Muscle layer of colon (tissue), 2 donors: ENCODE measurements around the gene DEXI.

Experiments used
- H3K27ac ChIP-seq: one replicate; pipeline ENCODE4 v1.7.0; 2013; ENCODE audit warnings: low read depth, mild to moderate bottlenecking, low read length, moderate library complexity
- H3K27me3 ChIP-seq, 2 donors: one replicate each; pipeline ENCODE4 v1.7.0; 2013; ENCODE audit warnings: low read length in 2 of 2, mild to moderate bottlenecking in 2 of 2; ENCODE audit not compliant: insufficient read depth in 2 of 2, control insufficient read depth in 1 of 2
- H3K36me3 ChIP-seq: one replicate; pipeline ENCODE4 v1.7.0; 2013; ENCODE audit warnings: mild to moderate bottlenecking, low read length; ENCODE audit not compliant: insufficient read depth
- H3K4me1 ChIP-seq: one replicate; pipeline ENCODE4 v1.7.0; 2013; ENCODE audit warnings: mild to moderate bottlenecking, low read length; ENCODE audit not compliant: insufficient read depth
- H3K4me3 ChIP-seq, 2 donors: one replicate each; pipeline ENCODE4 v1.7.0; 2013; ENCODE audit warnings: low read length in 2 of 2, low read depth in 1 of 2, mild to moderate bottlenecking in 1 of 2, moderate library complexity in 1 of 2
- H3K9ac ChIP-seq: one replicate; pipeline ENCODE4 v1.7.0; 2013; ENCODE audit warnings: low read length
- H3K9me3 ChIP-seq: one replicate; pipeline ENCODE4 v1.7.0; 2013; ENCODE audit warnings: mild to moderate bottlenecking, low read length
- donor health status: abdominal sarcoma.
- donor health status: Adenocarcinoma of cecum.

The DEXI gene

GRCh38 chr16:10921536-10922327, 20.5 kb downstream of the DEXI start:
- Histone ChIP-seq H3K9me3 (no peaks in the 10 kb centered on the region), H3K4me3 (no peak overlapping the region), H3K4me1 (peaks cover 32% of the 10 kb centered on the region), H3K36me3 (peaks cover 5% of the 10 kb centered on the region), H3K27ac (peak overlapping the region; percentile 24), H3K9ac (no peak overlapping the region), H3K27me3 (no peaks in the 10 kb centered on the region)

GRCh38 chr16:10920726-10921427, 21.4 kb downstream of the DEXI start:
- Histone ChIP-seq H3K4me1 (peaks cover 32% of the 10 kb centered on the region), H3K9ac (no peak overlapping the region)

GRCh38 chr16:10919003-10919351, 23.3 kb downstream of the DEXI start:
- Histone ChIP-seq H3K27me3 (no peaks in the 10 kb centered on the region), H3K27ac (peak overlapping the region; percentile 8), H3K9ac (no peak overlapping the region), H3K9me3 (no peaks in the 10 kb centered on the region), H3K36me3 (no peaks in the 10 kb centered on the region), H3K4me1 (peaks cover 28% of the 10 kb centered on the region), H3K4me3 (peak overlapping the region in 1 of 2 donors; percentile 69)

More at GRCh38 chr16:10920726-10921427, 21.4 kb downstream of the DEXI start:
- Histone ChIP-seq H3K4me3 (no peak overlapping the region), H3K9me3 (no peaks in the 10 kb centered on the region), H3K36me3 (peaks cover 5% of the 10 kb centered on the region), H3K27me3 (no peaks in the 10 kb centered on the region), H3K27ac (no peak overlapping the region)

- Histone ChIP-seq H3K36me3 (no peaks in the 10 kb centered on the region), H3K9ac (peak overlapping the region; percentile 55), H3K4me1 (peaks cover 22% of the 10 kb centered on the region), H3K27ac (peak overlapping the region; percentile 8), H3K9me3 (no peaks in the 10 kb centered on the region), H3K4me3 (peak overlapping the region; percentile 15 to 69), H3K27me3 (no peaks in the 10 kb centered on the region)
Measured at GRCh38 chr16:10918294-10919002, 23.8 kb downstream of the DEXI start.

- no peak overlapping the region for H3K9ac ChIP-seq
- no peaks in the 10 kb centered on the region for H3K27me3 ChIP-seq
- H3K4me3 ChIP-seq = no peak overlapping the region
- H3K4me1 ChIP-seq = peaks cover 9% of the 10 kb centered on the region
- no peaks in the 10 kb centered on the region for H3K36me3 ChIP-seq
- H3K9me3 ChIP-seq = no peaks in the 10 kb centered on the region
- no peak overlapping the region for H3K27ac ChIP-seq
Measured at GRCh38 chr16:10916534-10916933, 25.7 kb downstream of the DEXI start.

- Histone ChIP-seq H3K27me3 (no peaks in the 10 kb centered on the region), H3K9ac (no peak overlapping the region), H3K4me3 (no peak overlapping the region), H3K9me3 (no peaks in the 10 kb centered on the region), H3K4me1 (no peaks in the 10 kb centered on the region), H3K27ac (no peak overlapping the region), H3K36me3 (no peaks in the 10 kb centered on the region)
Measured at GRCh38 chr16:10911267-10911666, 31.0 kb downstream of the DEXI start.

- no peak overlapping the region for H3K9ac ChIP-seq
- H3K4me1 ChIP-seq = no peaks in the 10 kb centered on the region
- H3K4me3 ChIP-seq = no peak overlapping the region
- H3K27ac ChIP-seq = no peak overlapping the region
- no peaks in the 10 kb centered on the region for H3K27me3 ChIP-seq
- H3K9me3 ChIP-seq = peaks cover 4% of the 10 kb centered on the region
- H3K36me3 ChIP-seq = no peaks in the 10 kb centered on the region
Measured at GRCh38 chr16:10907757-10908045, 34.6 kb downstream of the DEXI start.

- Histone ChIP-seq H3K4me3 (no peak overlapping the region), H3K27ac (no peak overlapping the region), H3K9me3 (peaks cover 5% of the 10 kb centered on the region), H3K9ac (no peak overlapping the region), H3K36me3 (no peaks in the 10 kb centered on the region), H3K27me3 (no peaks in the 10 kb centered on the region), H3K4me1 (no peaks in the 10 kb centered on the region)
Measured at GRCh38 chr16:10906914-10907756, 35.1 kb downstream of the DEXI start.

GRCh38 chr16:10906482-10906881, 35.8 kb downstream of the DEXI start:
- no peaks in the 10 kb centered on the region for H3K4me1 ChIP-seq
- no peak overlapping the region for H3K4me3 ChIP-seq
- H3K36me3 ChIP-seq = no peaks in the 10 kb centered on the region
- peaks cover 5% of the 10 kb centered on the region for H3K9me3 ChIP-seq
- no peaks in the 10 kb centered on the region for H3K27me3 ChIP-seq
- H3K27ac ChIP-seq = no peak overlapping the region
- H3K9ac ChIP-seq = no peak overlapping the region

GRCh38 chr16:10902999-10903398, 39.3 kb downstream of the DEXI start:
- Histone ChIP-seq H3K4me1 (no peaks in the 10 kb centered on the region), H3K9ac (no peak overlapping the region), H3K4me3 (no peak overlapping the region), H3K36me3 (no peaks in the 10 kb centered on the region), H3K27me3 (no peaks in the 10 kb centered on the region), H3K9me3 (peaks cover 5% of the 10 kb centered on the region), H3K27ac (no peak overlapping the region)

GRCh38 chr16:10897134-10897533, 45.1 kb downstream of the DEXI start:
- no peaks in the 10 kb centered on the region for H3K9me3 ChIP-seq
- no peaks in the 10 kb centered on the region for H3K27me3 ChIP-seq
- no peaks in the 10 kb centered on the region for H3K4me1 ChIP-seq
- no peak overlapping the region for H3K9ac ChIP-seq
- no peaks in the 10 kb centered on the region for H3K36me3 ChIP-seq
- H3K27ac ChIP-seq = no peak overlapping the region
- H3K4me3 ChIP-seq = no peak overlapping the region
